ENCODE measurements around the gene MXRA5.
"Not testable (repeated sequence)": the region's sequence is repeated elsewhere in the genome, so short reads cannot be mapped to it uniquely, and the experiment has no call there.

MXRA5 gene

DNA sequence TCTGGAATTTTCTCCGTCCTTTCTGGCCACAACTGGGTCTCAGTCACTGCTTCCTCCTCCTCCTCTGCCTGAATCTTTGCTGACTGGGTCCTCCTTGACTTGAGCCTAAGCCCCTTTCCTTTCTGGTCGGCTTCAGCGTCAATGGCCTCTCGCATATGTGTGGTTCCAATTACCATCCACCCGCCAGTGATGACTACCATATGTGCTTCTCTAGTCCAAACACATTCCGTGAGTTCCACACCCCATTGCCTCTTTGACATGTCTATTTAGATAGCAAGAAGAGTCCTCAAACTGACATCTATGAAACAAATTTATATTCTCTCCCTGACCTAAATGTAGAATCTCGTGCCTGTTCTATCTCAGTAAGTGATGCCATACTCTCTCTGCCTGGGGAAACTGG lies 19.8 kb downstream of the MXRA5 start:
- FAIRE-seq (no peak), DNase-seq (ENCODE audit: low spot score) (no peak)

DNA sequence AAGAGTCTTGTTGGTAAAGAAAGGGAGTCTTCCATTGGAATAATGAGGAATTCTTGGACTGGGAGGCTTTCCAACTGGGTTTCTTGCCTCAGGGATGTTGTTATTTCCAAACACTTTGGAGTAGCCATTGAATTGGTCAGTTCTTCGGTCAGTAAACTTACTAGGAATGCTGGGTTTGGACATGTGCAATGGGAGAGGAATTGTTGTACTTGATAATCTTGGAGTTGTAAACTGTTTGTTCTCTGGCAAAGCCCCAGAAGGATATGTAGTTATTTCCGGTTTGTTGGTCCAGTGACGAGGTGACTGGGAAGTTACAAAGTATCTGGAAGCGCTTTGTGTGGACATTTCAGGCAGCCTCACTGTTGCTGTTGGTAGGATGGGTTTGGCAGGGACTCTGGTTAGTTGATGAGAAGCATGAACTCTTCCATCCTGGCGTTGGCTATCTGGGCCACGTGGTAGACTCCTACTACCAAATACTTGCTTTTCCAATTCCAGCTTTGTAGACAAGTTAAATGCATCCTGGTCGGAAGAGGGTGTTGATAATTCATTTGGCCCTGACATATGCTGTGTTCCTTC lies 25.9 kb downstream of the MXRA5 start:
- no peak for DNase-seq (ENCODE audit: low spot score)
- FAIRE-seq: no peak

DNA sequence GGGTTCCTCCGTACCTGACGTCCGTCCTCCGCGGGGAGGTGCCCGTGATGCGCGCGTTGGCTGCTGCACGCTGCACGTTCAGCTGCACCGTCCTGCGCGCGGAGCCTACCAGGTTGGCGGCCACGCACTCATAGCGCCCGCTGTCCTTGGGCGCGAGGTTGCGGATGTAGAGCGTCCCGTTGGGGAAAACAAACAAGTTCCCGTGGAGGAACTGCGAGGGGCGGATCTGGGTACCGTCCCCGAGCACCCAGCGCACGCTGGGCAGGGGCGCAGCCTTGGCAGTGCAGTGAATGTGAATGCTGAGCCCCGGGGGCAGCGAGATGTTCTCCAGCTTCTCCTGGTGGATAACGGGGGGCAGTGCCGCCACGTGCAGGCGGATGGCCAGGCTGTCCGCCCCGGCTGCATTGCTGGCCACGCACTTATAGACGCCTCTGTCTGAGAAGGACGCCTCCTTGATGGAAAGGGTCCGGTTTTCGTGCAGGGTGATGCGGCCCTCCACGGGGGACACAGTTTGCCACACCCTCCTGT lies 29.2 kb downstream of the MXRA5 start:
- FAIRE-seq (no peak), DNase-seq (ENCODE audit: low spot score) (no peak)

GRCh38 chrX:3312109-3312508 lies 34.3 kb downstream of the MXRA5 start:
- DNase-seq (ENCODE audit: low spot score): peak; percentile 38
- FAIRE-seq: peak; percentile 92

GRCh38 chrX:3307881-3308280 lies 38.6 kb downstream of the MXRA5 start:
- DNase-seq (ENCODE audit: low spot score): no peak
- no peak for FAIRE-seq

DNA sequence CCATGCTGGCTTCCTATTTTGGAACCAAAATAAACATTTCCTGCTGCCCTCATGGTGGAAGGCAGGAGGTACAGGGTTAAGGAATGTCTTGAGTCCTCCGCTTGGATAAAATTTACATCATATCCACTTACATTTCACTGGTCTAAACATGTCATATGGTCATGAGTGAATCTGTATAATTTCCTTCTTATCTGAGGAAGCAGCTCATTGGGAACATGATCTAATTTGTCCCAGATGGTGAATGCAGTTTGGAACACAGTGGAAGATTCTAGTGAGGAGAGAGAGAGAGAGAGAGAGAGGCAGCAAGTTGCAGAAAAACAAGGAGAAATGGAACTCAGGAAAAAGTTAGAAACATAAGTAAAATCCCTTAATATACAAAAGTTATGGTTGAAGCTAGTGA lies 46.8 kb downstream of the MXRA5 start:
- no peak for FAIRE-seq

GRCh38 chrX:3295731-3296130 lies 50.7 kb downstream of the MXRA5 start:
- no peak for FAIRE-seq
- DNase-seq (ENCODE audit: low spot score): no peak

More for the DNA sequence above, 46.8 kb downstream of the MXRA5 start:
- no peak for DNase-seq (ENCODE audit: low spot score)

DNA sequence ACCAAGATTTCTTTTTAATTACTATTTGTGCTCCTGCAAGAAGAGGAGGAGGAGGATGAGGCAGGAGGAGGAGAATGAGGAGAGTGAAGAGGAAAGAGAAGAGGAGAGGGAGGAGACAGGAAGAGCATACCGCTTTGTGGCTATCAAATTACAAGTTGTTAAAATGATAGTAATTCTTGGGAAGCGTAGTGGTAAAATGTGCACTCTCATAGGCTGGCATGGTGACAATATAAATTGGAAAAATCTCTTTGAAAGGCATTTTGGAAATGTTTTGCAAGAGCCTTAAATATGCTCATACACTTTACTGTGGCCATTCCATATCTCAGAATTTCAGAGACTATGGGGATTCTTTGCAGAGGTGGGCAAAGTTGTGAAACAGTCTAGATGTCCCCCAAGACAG lies 53.2 kb downstream of the MXRA5 start:
- no peak for DNase-seq (ENCODE audit: low spot score)
- no peak for FAIRE-seq

DNA sequence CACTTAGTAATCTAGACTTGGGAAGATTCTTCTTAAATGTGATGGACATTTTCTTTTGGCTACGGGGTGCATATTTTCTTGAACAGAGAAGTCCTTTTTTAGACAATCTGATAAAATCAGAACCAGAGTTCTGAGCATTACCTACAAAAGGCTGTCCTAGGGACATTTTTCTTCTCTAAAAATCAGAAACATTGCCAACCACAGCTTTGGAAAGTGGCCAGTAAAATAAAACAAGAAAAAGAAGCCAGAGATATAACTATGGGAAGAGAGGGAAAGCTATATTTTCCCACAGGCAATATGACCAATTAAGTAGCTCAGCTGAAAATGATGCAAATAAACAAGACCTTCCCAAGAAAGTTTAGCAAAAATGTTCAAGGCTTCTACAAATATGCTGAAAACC lies 55.9 kb downstream of the MXRA5 start:
- DNase-seq (ENCODE audit: low spot score) (no peak), FAIRE-seq (peak; percentile 35)

- FAIRE-seq: peak; percentile 90
- peak; percentile 81 for DNase-seq (ENCODE audit: low spot score)
Observed at GRCh38 chrX:3286196-3286945, 60.1 kb downstream of the MXRA5 start.

GRCh38 chrX:3280706-3281105 lies 65.7 kb downstream of the MXRA5 start:
- FAIRE-seq (no peak), DNase-seq (ENCODE audit: low spot score) (no peak)

GRCh38 chrX:3273668-3274067 lies 72.8 kb downstream of the MXRA5 start:
- not testable (repeated sequence) for FAIRE-seq; DNase-seq (ENCODE audit: low spot score)

DNA sequence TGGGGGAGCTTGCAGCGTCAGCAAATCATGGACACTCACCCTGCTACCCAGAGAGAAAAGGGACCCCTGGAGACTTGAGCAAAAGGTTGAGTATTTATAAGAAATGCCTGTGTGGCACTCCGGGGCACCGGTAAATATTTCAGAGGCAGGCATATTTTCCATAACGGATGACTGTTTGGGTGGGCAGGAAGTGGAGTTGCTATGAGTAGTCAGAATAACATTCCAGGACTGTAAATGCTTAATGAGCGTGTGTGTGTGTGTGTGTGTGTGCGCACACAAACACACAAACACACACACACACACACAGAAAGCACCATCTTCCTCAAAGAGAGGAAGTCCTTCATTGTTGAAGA lies 74.6 kb downstream of the MXRA5 start:
- peak; percentile 49 for FAIRE-seq
- DNase-seq (ENCODE audit: low spot score): peak; percentile 79

DNA sequence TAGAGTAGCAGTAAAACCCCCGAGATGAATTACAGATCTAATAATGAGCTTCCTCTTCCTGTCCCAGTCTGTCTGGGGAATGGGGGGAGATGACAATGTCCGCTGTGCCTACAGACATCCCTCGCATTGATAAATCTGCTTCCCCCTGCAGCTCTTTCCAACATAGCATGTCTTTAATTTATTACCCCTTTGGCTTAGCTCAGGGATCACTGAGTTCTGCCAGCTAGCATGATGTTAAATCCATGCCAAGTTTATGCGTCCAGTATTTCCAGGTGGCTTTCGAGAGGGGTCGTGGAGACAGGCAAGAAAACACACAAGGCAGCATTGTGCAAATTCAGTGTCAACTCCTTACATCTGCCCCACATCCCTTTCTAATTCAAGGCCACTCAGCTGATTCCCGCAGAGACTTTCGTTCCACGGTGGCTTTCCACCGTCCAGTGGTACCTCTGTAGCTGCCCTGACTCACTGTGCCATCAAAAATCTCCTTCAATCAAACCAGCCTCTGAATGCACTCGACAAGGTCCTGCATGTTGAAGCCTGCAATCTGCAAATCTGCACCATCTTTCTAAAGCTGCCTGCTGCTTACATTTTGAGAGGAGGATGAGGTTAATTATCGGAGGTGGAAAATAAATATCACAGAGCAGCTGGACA lies 75.1 kb downstream of the MXRA5 start:
- no peak for FAIRE-seq
- DNase-seq (ENCODE audit: low spot score): peak; percentile 5

- no peak for DNase-seq (ENCODE audit: low spot score)
- no peak for FAIRE-seq
Observed at GRCh38 chrX:3268829-3269228, 77.6 kb downstream of the MXRA5 start.

- DNase-seq (ENCODE audit: low spot score): peak; percentile 7
- peak; percentile 52 for FAIRE-seq
Observed at GRCh38 chrX:3263681-3264126, 82.7 kb downstream of the MXRA5 start.

DNA sequence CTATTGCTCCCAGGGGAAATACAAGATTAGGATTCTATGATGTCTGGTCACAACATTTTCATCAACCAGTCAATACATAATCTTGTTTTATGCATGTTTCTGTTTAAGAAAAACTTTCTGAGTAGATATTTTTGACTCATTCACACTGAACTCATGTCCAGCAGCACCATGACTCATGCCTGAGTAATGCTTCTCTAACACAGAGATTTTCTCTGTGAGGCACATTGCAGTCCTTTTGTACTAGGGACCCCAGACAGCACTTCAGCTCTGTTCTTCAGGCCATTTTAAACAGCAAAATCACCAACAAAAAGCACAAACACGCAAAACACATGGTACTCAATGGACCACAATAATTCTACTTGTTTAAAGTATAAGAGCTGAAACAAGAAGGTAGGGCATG lies 83.6 kb downstream of the MXRA5 start:
- DNase-seq (ENCODE audit: low spot score) (peak; percentile 71), FAIRE-seq (peak; percentile 97)
